GM18867 (cell line): Measurements from ENCODE around the gene RORC.

ENCODE experiments used
- ATAC-seq: cut with Tn5 transposase; IDR thresholded peaks from one replicate; pipeline ENCODE4 v1.9.1; 2021; ENCODE audit warnings: mild to moderate bottlenecking, moderate library complexity; ENCODE audit not compliant: unreplicated experiment

Gene RORC

DNA sequence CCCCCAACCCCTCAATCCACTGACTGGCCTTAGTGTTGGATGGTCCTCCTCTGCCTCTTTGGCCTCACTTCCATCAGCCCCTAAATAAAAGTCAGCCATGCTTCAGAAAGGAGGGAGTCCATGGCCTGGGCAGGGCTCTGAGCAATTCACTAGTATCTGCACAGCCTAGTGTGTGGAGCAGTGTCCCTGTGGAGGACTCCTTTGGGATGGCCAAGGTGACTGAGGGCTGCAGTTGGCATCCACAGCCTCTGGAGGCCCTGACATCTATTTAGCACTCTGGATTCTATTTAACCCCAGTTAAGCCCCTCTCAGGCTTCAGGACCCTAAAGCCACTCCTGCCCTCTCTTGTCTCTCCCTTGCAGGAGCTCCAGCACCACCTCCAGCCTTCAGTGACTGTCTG is 18.3 kb upstream of the RORC start:
- no peak for ATAC-seq

DNA sequence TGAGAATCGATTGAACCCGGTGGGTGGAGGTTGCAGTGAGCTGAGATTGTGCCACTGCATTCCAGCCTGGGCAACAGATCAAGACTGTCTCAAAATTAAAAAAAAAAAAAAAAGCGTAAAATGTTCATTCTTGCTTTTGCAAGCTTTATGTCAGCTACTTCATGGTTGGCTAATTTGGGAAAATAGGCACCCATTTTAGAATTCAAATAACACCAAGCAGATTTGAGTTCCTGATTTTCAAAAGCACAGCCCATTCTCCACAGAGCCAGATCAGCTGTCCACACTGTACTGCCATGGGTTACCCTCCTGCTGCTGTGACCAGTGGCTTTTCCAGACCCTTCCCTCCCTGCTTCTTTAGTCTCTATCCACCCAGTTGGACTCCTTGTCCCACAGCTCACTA is 17.5 kb upstream of the RORC start:
- no peak for ATAC-seq

- no peak for ATAC-seq
Measured at GRCh38 chr1:151847867-151848596, 16.4 kb upstream of the RORC start.

GRCh38 chr1:151846686-151847237 is 15.2 kb upstream of the RORC start:
- no peak for ATAC-seq

- ATAC-seq, result no peak
Measured at GRCh38 chr1:151846062-151846568, 14.5 kb upstream of the RORC start.

DNA sequence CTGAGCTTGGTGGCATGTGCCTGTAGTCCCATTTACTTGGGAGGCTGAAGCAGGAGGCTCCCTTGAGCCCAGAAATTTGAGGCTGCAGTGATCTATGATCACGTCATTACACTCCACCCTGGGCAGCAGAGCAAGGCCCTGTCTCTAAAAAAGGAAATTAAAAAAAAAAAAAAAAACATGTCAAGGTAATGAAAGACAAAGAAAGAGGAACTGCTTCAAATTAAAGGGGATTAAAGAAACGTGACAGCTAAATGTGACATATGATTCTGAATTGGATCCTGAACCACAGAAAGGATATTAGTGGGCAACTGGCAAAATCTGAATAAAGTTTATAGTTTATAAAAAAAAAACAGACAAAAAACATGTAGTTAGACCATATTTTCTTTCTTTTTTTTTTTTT is 11.8 kb upstream of the RORC start:
- no peak for ATAC-seq

DNA sequence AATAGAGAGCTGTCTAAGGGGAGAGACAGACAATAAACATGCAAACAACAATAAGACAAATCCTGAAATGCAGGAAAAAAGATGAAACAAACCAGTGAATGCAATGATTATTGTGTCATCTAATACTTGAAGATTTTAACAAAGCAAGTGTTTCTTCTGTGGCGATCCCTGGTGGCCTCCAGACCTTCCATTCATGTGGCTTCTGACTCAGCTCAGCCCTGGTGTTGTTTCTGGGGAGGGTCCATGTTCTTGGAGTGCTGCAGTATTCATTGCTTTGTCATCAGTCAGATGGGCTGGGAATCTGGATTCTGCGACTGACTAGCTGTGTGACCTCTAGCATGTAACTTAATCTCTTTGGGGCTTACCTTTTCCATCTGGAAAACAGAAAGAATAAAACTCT is 9.5 kb upstream of the RORC start:
- ATAC-seq, result no peak

DNA sequence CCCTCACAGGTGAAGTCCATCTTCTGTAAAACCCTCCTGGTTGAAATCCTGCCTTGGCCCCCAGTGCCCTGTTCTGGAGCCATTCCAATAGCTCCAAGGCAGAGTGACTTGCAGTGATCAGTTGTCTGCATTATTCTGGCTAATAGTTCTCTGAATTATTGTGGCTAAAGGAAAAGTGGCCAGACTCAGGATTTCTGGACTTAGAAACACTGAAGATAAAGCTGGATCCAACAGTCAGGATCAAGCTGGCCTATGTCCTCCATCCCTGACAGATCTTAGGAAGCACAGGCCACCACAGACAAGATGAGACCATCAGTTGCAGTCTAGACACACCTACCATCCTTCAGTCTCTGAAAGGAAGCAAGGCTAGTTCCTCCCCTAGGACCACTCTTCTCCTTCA is 8.8 kb upstream of the RORC start:
- no peak for ATAC-seq

- ATAC-seq, result no peak
Measured at GRCh38 chr1:151839457-151840403, 8.1 kb upstream of the RORC start, which contains the start of gene C2CD4D. Gene C2CD4D, minus strand, starts transcription at chr1:151839820. Its CDS starts 831 bp downstream, at chr1:151838989.

- ATAC-seq, result no peak
Measured at GRCh38 chr1:151839082-151839412, 7.4 kb upstream of the RORC start.

DNA sequence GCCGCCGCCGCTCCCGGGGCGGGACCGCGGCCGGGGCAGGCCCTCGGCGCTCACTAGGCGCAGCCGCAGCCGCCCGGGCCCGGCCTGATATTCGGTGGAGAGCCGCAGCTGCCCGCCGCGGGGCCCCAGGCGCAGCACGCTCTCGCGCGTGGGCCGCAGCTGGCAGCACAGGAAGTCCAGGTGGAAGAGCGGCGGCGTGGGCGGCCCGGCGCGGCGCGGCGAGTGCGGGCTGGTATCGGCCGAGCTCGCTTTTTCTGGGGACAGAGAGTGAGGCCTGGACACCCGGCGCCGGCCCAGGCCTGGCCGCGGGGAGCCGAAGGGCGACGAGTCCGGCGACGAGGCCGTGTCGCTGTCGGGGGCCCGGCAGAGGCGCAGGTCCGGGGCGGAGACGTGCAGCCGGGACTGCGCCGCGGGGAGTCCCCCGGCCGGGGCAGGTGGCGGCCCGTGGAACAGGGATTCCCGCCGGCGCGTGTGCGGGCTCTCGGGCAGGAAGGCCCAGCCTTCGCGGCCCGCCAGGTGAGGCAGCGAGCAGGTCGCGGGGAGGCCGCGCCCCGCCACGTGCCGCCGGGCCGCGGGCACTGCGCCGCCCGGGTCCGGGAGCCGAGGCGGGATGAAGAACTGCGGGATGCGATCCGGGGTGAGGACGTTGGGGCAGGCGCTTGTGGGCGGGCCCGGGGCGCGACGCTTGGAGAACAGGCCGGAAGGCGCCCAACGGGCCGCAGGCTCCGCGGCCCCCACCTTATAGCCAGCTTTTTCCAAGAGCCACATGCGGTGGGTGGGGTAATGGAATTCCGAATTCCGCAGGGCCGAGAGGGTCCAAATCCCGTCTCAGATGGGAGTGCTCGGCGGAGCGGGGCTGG is 6.8 kb upstream of the RORC start:
- ATAC-seq, result peak; percentile 40

DNA sequence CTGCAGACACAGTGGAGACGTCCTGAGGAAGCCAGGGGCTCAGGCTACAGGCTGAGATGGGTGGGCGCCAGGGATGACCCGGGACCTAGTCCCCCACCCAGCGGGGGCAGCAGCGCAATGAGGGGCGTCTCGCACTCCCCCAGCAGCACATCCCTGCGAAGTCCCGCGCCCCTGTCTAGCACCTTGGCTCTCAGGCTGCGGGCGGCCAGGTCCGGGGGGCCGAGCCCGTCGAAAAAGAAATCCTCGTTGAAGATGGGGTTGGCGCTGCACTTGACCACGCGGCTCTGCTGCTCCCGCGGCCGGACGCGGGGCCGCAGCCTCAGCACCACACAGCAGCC is 6.3 kb upstream of the RORC start:
- no peak for ATAC-seq

DNA sequence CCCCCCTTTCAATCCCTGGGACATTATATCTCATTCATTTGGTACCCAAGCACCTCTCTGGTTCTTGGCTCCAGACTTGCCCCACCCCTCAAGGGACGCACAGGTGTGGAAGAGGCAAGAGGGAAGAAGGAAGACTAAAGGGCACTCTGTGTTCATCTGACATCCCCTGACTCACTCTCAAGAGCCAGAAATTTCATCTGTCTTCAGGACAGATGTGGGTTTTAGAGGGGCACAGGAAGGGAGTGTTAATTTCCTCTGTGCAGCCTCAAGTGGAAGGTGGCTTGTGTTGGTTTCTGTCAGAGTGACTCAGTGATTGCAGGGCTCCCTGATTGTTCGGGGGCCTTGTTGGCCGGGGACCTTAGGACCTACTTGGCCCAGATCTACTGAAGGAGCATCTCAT is 5.6 kb upstream of the RORC start:
- no peak for ATAC-seq

GRCh38 chr1:151835596-151835995 is 4.0 kb upstream of the RORC start:
- ATAC-seq, result no peak

DNA sequence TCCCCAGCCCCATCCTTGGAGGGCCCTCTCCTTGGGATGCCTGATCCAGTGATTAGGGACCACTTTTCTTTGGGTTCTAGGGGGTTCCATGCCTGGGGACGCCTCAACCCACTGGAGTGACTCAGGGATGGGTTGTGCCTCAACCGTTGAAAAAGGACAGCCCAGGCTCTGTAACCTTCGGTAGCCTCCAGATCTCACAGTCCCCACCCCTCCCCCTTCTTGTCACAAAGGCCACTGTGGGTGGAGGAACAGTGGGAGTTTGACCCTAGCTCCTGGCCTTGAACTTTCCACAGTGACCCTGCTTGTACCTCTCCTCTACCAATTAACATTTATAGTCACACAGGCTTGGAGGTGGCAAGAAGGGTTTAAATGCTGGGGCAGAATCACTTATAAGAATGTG is 2.6 kb upstream of the RORC start:
- no peak for ATAC-seq

- ATAC-seq, result no peak
Measured at GRCh38 chr1:151833172-151833900, 1.7 kb upstream of the RORC start.

DNA sequence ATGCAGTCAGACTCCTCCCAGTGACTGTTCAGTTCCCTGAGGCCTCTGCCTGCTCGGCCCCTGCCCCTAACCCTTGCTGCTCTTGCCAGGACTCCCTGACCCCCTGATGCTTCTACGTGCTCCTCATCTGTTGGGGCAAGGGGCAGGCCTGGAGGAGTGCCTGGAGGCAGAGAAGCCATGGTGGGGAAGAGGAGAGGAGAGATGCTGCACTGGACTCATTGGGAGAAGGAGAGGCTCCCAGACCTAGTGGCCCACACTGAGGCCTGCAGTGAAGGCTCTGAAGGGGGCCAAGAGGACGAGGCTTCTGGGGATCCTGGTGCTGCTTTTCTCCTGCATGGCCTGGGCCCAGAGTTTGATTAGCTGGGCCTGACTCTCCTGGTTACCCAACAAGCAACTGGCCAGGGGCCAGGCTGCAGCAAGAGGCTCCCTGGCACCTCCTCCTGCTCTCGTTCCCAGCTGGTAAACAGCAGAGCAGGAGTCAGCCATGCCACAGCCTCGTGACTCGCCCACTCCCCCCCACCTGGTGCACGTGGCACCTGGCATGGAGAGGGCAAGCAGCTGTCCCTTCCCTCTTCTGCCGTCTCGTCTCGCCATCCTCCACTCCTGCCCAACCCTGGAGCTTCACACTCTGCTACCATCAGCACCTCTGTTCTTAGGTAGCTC is 847 bp upstream of the RORC start:
- ATAC-seq, result no peak

GRCh38 chr1:151831256-151831591 is 378 bp downstream of the RORC start:
- no peak for ATAC-seq

DNA sequence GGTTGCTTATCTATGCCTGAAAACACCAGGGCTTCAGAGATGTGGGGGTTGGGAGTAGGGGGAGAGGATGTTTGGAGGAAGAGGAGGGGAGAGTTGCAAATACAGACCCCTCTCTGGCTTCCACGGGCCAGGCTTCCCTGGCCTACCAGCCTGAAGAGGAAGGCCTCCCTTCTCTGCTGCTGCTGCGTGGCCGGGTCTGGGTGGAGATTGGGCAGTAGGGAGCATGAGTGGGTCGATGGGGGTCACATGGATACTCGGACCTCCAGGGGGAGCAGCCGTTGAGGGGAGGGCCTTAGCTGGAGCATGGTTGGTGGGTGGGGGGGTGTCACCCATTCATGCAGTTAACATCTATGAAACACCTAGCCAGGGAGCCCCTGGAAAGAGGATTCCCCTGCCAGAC is 1.5 kb downstream of the RORC start:
- no peak for ATAC-seq
